GM12872 (cell line): Measurements from ENCODE around the gene UBE2G2.

Experiments
- CTCF ChIP-seq: IDR thresholded peaks from 3 replicates; pipeline ENCODE4 v1.5.1; 2011; ENCODE audit warnings: low read depth, mild to moderate bottlenecking, low read length, moderate library complexity; ENCODE audit not compliant: insufficient read depth

UBE2G2 gene

GRCh38 chr21:44846485-44847260 lies 45.1 kb upstream of the UBE2G2 start:
- TF ChIP-seq CTCF, result no peak

GRCh38 chr21:44846224-44846484 lies 44.5 kb upstream of the UBE2G2 start:
- no peak for TF ChIP-seq CTCF

- peak; percentile 61 for TF ChIP-seq CTCF
Measured at GRCh38 chr21:44845418-44846223, 44.0 kb upstream of the UBE2G2 start.

- no peak for TF ChIP-seq CTCF
Measured at GRCh38 chr21:44844256-44844655, 42.6 kb upstream of the UBE2G2 start.

GRCh38 chr21:44842721-44843445 lies 41.3 kb upstream of the UBE2G2 start:
- TF ChIP-seq CTCF, result no peak

GRCh38 chr21:44842087-44842486 lies 40.5 kb upstream of the UBE2G2 start:
- TF ChIP-seq CTCF, result no peak

- no peak for TF ChIP-seq CTCF
Measured at GRCh38 chr21:44840771-44841170, 39.2 kb upstream of the UBE2G2 start.
